ENCODE data around the gene SLC30A7.
"Not testable (repeated sequence)": the region's sequence is repeated elsewhere in the genome, so short reads cannot be mapped to it uniquely, and the experiment has no call there.

SLC30A7 gene

DNA sequence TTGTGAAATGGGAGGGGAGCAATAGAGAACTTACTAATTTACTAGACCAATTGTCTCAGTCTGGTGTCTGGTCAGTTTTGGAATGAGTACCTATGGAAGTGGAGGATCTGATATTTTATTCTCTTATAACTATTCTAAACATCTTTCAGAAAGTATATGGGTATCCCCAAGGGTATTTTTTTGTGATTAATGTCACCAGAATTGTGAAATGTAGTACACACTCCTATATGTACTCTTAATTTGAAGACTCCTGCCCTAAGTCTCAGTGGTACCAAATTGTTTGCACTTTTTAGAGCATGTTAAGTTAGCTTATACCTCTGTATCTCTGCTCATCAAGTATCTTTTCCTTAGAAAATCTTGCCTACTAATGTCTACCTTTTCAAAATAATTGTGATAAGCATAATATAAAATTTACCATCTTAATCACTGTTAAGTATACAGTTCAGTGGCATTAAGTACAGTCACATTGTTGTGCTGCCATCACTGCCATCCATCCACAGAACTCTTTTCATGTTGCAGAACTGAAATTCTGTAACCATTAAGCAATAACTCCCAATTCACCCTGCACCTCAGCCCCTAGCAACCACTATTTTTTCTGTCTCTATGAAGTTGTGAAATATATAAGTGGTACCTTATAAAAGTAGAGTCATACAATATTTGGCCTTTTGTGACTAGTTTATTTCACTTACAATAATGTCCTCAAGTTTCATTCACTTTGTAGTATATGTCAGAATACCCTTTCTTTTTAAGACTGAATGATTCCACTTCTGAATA lies 40.5 kb downstream of the SLC30A7 start:
- no peak overlapping the region for H3K4me3 ChIP-seq (replicated peaks; ENCODE audit: low read depth, low read length)
- DNase-seq (ENCODE audit: extremely low read depth, low read depth): no peak
- TF ChIP-seq CTCF (IDR thresholded peaks at IDR 0.05; ENCODE audit: low read depth, low read length, missing control alignments): no peak

DNA sequence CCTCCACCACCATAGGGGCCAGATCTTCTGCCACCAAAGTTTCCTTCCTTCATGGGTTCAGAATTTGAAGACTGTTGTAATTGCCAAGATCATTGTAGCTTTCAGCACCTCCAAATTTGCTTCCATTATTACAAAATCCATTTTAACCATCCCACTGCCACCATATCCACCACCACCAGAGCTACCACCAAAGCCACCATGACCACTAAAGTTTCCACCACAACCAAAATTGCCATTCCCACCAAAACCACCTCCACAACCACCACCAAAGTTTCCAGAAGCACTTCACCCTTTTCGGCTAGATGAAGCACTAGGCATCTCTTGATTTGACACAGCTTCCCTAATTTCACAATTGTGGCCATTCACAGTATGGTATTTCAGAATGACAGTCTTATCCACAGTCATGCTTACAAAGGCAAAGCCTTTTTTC lies 45.2 kb downstream of the SLC30A7 start:
- no peak for DNase-seq (ENCODE audit: extremely low read depth, low read depth)

DNA sequence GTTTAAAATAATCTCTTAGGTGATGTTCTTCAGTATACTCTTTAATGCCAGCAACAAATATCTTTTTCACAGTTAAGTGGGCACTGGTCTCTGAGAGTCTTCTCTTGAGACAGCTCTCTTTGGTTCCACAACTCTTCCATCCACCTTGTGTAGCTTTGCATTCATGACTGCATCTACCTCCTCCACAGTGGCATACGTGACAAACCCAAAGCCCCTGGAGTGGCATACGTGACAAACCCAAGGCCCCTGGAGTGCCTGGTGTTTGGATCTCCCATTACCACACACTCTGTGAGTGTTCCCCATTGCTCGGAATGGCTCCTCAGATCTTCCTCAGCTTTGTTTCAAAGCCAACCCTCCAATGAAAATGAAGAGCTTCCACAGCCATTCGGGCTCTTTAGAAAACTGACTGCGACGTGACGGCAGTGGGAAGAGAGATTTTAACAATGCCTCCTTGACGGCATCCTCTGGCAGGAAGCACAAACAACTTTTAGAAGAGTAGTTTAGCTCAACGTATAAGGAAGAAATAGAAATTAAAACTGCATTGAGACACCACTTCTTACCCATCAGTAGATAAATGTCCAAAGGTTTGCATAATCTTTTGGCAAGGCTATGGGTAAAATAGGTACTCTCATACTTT lies 45.8 kb downstream of the SLC30A7 start:
- no peak overlapping the region for H3K4me3 ChIP-seq (replicated peaks; ENCODE audit: low read depth, low read length)
- DNase-seq (ENCODE audit: extremely low read depth, low read depth): no peak
- no peak for TF ChIP-seq CTCF (IDR thresholded peaks at IDR 0.05; ENCODE audit: low read depth, low read length, missing control alignments)

More for the DNA sequence above, 45.2 kb downstream of the SLC30A7 start:
- H3K4me3 ChIP-seq (replicated peaks; ENCODE audit: low read depth, low read length): no peak overlapping the region
- no peak for TF ChIP-seq CTCF (IDR thresholded peaks at IDR 0.05; ENCODE audit: low read depth, low read length, missing control alignments)

DNA sequence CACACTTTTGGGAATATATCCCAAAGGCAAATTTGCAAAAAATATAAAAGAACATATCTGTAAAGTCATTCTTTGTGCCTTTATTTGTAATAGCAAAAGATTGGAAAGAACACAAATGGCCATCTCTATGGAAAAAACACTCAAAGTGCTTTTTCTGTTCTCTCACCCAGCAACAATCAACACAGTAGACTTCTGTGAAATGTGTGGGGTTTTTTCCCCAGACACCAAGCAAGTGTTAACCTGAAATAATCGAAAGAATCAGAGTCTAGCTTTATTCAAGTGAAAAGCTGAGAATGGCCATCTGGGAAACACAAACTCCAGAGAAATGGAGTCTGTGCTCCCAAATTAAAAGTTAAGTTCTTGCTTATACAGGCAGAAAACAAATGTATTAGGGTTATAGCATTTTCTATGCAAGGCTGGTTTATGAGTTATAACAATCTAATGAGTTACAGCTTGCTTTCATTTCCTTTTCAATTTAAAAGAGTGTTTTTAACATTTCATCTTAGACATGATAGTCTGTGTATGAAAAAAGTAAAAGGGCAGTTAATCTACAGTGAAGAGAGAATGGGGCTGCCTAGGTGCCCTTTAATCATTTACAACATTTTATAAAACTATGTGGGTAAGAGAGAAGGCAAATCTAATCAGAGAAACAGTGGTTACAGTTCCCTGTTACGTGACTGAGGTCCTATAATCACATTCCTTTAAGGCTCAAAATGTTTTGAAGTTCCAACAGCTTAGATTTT lies 46.6 kb downstream of the SLC30A7 start:
- no peak overlapping the region for H3K4me3 ChIP-seq (replicated peaks; ENCODE audit: low read depth, low read length)
- TF ChIP-seq CTCF (IDR thresholded peaks at IDR 0.05; ENCODE audit: low read depth, low read length, missing control alignments): no peak
- no peak for DNase-seq (ENCODE audit: extremely low read depth, low read depth)

DNA sequence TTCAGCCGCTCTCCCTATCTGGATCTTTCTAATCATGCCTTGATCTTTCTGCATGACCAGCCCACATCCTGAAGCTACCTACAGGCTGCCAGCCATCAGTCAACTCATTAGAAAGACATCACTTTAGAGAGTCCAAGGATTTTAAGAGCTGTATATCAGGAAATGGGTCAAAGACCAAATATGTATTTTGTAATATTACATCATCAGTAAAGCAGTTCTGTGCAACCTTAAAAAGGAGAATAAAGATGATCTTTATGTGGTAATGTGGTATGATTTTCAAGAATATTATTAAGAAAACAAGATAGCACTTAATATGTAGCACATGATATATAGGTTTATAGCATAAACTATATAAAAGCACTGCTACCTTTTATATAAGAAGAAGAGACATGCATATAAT lies 47.6 kb downstream of the SLC30A7 start:
- TF ChIP-seq CTCF (IDR thresholded peaks at IDR 0.05; ENCODE audit: low read depth, low read length, missing control alignments): no peak
- no peak overlapping the region for H3K4me3 ChIP-seq (replicated peaks; ENCODE audit: low read depth, low read length)
- DNase-seq (ENCODE audit: extremely low read depth, low read depth): no peak

DNA sequence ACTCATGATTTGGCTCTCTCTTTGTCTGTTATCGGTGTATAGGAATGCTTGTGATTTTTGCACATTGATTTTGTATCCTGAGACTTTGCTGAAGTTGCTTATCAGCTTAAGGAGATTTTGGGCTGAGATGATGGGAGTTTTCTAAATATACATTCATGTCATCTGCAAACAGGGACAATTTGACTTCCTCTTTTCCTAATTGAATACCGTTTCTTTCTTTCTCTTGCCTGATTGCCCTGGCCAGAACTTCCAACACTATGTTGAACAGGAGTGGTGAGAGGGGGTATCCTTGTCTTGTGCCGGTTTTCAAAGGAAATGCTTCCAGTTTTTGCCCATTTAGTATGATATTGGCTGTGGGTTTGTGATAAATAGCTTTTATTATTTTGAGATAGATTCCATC lies 50.2 kb downstream of the SLC30A7 start:
- H3K4me3 ChIP-seq (replicated peaks; ENCODE audit: low read depth, low read length); DNase-seq (ENCODE audit: extremely low read depth, low read depth): not testable (repeated sequence)

DNA sequence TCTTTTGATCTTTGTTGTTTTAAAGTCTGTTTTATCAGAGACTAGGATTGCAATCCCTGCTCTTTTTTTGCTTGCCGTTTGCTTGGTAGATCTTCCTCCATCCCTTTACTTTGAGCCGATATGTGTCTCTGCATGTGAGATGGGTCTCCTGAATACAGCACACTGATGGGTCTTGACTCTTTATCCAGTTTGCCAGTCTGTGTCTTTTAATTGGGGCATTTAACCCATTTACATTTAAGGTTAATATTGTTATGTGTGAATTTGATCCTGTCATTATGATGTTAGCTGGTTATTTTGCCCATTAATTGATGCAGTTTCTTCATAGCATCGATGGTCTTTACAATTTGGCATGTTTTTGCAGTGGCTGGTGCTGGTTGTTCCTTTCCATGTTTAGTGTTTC lies 51.9 kb downstream of the SLC30A7 start:
- not testable (repeated sequence) for DNase-seq (ENCODE audit: extremely low read depth, low read depth); H3K4me3 ChIP-seq (replicated peaks; ENCODE audit: low read depth, low read length)

- H3K4me3 ChIP-seq (replicated peaks; ENCODE audit: low read depth, low read length): not testable (repeated sequence)
Measured at GRCh38 chr1:100948721-100949405, 53.0 kb downstream of the SLC30A7 start.

DNA sequence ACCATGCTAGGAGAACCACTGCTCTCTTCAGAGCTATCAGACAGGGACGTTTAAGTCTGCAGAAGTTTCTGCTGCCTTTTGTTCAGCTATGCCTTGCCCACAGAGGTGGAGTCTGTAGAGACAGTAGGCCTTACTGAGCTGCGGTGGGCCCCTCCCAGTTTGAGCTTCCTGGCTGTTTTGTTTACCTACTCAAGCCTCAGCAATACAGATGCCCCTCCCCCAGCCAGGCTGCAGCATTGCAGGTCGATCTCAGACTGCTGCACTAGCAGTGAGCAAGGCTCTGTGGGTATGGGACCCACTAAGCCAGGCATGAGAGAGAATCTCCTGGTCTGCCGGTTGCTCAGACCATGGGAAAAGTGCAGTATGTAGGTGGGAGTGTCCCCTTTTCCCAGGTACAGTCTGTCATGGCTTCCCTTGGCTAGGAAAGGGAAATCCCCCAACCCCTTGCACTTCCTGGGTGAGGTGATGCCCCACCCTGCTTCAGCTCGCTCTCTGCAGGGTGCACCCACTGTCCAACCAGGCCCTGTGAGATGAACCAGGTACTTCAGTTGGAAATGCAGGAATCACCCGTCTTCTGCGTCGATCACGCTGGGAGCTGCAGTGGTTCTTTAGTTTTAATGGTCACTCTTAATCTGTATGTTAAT lies 53.7 kb downstream of the SLC30A7 start:
- not testable (repeated sequence) for DNase-seq (ENCODE audit: extremely low read depth, low read depth); H3K4me3 ChIP-seq (replicated peaks; ENCODE audit: low read depth, low read length)

More at GRCh38 chr1:100948721-100949405, 53.0 kb downstream of the SLC30A7 start:
- DNase-seq (ENCODE audit: extremely low read depth, low read depth): not testable (repeated sequence)
